HG03159 (cell line): ENCODE measurements around the gene SLC45A1.

Experiments used
- ATAC-seq: cut with Tn5 transposase; IDR thresholded peaks from one replicate; pipeline ENCODE4 v1.9.1; 2021; ENCODE audit warnings: mild to moderate bottlenecking, moderate library complexity; ENCODE audit not compliant: unreplicated experiment

Gene SLC45A1

DNA sequence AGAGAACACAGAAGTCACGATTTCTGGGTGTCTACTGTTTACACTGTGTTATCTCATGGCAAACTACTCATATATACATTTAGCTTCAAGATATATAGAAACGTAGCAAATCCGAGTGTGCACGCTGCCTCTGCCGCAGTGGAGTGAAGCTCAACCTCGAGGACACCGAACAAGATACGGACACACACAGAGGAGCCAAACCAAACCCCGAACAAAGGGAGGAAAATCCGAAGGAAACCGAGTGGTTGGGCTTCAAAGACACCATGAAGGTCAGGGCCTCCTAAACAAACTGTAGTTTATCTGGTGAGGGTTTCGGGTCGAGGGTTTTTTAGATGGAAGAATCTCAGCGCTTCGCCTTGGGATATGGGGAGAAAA is 34.5 kb downstream of the SLC45A1 start:
- ATAC-seq = no peak

GRCh38 chr1:8352886-8353785 is 35.2 kb downstream of the SLC45A1 start:
- ATAC-seq = no peak

DNA sequence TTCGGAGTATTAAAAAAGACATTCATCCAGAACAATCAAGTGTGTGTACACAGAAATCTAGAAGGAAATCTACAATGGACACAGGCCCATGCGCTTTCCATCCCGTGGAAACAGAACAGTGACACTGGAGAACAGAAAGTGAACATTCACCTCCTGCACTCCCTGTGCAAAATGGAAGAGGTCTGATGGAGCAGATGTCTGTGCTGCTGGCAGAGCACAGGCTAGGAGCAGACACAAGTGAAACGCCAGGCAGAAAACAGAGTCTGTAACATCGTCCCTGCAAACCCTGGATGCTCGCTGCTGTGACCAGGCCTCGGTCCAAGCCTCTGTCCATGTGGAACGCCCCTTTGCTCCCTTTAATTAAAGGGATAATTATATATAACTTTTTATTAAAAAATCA is 36.1 kb downstream of the SLC45A1 start:
- no peak for ATAC-seq

- no peak for ATAC-seq
Measured at GRCh38 chr1:8355439-8356255, 37.7 kb downstream of the SLC45A1 start.

- ATAC-seq = no peak
Measured at GRCh38 chr1:8356256-8357209, 38.6 kb downstream of the SLC45A1 start.

GRCh38 chr1:8357329-8358101 is 39.6 kb downstream of the SLC45A1 start:
- no peak for ATAC-seq

DNA sequence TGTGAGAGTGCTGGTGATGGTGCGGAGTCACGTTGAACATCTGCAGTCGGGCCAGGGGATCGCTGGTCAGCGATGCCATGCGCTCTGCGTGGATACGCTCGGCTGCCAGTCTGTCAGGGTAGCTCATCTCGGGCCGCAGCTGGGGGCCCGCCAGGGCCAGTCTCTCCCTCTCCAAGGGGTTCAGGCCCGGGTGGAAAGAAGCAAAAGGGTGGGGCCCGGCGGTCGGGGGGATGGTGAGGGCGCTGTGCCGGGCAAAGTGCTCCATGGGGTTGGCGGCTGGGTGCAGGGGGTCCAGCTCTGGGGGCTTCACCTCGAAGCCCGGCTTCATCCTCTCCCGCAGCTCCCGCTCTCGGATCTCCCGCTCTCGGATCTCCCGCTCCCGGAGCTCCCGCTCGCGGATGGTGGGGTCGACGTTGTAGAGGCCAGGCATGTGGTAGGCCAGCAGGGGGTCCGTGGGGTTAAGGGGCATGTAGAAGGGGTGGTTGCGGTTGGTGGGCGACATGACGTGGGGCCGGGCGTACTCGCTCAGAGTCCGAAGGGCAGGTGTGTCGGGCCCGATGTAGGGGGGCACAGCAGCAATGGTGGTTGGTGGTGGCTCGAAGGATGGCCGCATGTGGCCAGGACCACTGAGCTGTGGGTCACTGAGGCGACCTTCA is 40.5 kb downstream of the SLC45A1 start:
- ATAC-seq = no peak

- ATAC-seq = no peak
Measured at GRCh38 chr1:8358897-8359616, 41.1 kb downstream of the SLC45A1 start.

DNA sequence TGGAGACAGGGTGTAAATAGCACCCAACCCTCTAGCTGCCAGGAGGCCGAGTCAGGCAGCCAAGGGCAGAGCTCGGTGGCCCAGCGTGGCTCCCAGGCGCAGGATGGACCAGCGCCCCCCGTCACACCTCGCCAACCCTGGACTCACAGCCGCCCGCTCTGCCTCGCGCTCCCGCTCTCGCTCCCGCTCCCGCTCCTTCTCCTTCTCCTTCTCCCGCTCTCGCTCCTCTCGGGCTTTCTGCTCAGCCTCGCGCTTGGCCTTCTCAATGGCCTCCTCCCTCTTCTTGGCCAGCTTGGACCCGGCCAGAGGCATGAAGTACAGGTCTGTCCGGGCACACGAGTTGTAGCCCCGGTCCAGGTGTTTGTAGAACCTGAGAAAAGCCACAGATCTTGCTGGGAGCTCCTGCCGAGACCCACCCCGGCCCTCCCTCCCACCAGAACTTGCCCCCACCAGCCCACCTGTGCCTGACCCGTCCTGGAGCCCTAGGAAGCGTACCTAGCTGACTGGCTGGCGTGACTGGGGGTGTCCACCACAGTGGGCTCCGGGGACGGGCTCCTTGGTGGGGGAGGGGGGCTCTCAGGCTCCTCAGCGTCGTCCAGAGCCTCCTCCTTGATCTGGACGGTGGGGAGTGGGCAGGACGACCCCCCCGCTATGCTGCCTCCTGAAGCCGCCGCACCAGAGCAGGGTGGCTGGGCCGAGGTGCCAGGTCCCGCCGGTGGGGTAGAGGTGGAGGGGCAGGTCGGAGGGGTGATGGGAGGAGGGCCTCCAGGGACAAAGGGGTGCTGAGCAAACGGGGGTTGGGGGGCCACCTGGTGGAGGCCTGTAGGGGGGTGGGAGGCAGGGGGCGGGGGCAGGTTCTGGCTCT is 41.9 kb downstream of the SLC45A1 start:
- no peak for ATAC-seq

GRCh38 chr1:8360493-8361197 is 42.7 kb downstream of the SLC45A1 start:
- no peak for ATAC-seq

DNA sequence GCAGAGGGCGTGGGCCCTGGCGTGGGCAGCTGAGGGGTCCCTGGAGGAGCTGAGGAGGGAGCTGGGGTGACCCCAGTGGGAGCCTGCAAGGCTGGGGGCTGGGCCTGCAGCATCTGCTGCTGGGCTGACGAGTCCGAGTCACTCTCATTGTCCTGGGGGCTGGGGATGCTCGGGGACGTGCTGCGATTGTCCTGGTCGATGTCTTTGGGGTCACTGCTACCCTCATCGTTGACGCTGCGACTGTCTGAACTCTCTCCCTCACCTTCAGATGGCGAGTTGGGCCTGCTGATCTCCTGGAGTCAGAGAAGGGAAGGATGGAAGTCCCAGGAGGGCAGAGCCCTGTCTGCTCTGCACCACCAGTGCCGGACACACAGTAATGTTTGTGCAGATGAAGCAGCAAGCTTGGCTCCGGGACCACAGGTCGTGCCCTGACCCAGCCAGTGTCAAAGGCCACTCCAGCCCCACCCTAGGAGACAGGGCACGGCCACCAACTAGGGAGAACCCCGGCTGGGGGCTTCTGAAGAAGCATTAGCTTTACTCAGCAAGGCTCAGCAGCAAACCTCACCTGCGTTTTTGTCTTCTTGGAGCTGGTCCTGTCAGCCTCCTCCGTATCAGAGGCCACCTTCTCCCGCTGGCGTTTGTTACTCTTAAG is 43.4 kb downstream of the SLC45A1 start:
- ATAC-seq = no peak

DNA sequence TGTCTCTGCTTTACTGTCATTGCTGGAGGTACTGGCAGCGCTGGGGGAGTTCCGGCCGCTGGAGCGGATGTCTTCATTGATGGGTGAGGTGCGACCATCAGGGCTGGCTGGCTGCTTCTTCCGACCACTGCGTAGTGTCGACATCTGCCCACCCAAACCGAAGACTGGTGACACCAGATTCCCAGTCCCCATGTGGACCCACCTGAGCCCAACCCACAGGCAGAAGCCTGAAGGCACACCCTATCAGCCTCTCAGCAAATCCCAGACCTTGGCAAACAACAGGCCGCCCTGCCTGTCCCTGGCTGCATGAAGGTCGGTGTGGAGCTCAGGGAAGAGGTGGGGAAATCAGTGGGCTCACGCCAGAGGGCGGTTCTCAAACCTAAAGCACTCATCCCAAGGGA is 44.8 kb downstream of the SLC45A1 start:
- ATAC-seq = no peak

- ATAC-seq = no peak
Measured at GRCh38 chr1:8363186-8363766, 45.4 kb downstream of the SLC45A1 start.

GRCh38 chr1:8363767-8364301 is 45.9 kb downstream of the SLC45A1 start:
- ATAC-seq = no peak

GRCh38 chr1:8364528-8365442 is 46.9 kb downstream of the SLC45A1 start:
- no peak for ATAC-seq
